GM18517 (cell line): ENCODE data around the gene NFYC.

ENCODE experiments used
- ATAC-seq: cut with Tn5 transposase; IDR thresholded peaks from one replicate; pipeline ENCODE4 v1.9.1; 2021; ENCODE audit warnings: mild to moderate bottlenecking, moderate library complexity; ENCODE audit not compliant: unreplicated experiment

Gene NFYC

GRCh38 chr1:40734882-40735628 lies 43.6 kb downstream of the NFYC start:
- ATAC-seq, result no peak

- ATAC-seq, result no peak
Observed at GRCh38 chr1:40736085-40736531, 44.6 kb downstream of the NFYC start.

GRCh38 chr1:40738831-40739230 lies 47.3 kb downstream of the NFYC start:
- ATAC-seq, result no peak

- no peak for ATAC-seq
Observed at GRCh38 chr1:40739455-40740008, 48.0 kb downstream of the NFYC start.

GRCh38 chr1:40740039-40740996 lies 48.8 kb downstream of the NFYC start:
- ATAC-seq, result no peak

- no peak for ATAC-seq
Observed at GRCh38 chr1:40740997-40741736, 49.7 kb downstream of the NFYC start.

GRCh38 chr1:40742363-40743061 lies 51.0 kb downstream of the NFYC start:
- no peak for ATAC-seq

- no peak for ATAC-seq
Observed at GRCh38 chr1:40743452-40743851, 51.9 kb downstream of the NFYC start.

- ATAC-seq, result no peak
Observed at GRCh38 chr1:40743860-40744259, 52.4 kb downstream of the NFYC start.

GRCh38 chr1:40745176-40745575 lies 53.7 kb downstream of the NFYC start:
- no peak for ATAC-seq

GRCh38 chr1:40746344-40747090 lies 55.0 kb downstream of the NFYC start:
- no peak for ATAC-seq

- no peak for ATAC-seq
Observed at GRCh38 chr1:40748841-40749718, 57.6 kb downstream of the NFYC start.

- no peak for ATAC-seq
Observed at GRCh38 chr1:40749817-40750216, 58.3 kb downstream of the NFYC start.

- no peak for ATAC-seq
Observed at GRCh38 chr1:40750451-40750908, 59.0 kb downstream of the NFYC start.

- no peak for ATAC-seq
Observed at GRCh38 chr1:40751802-40752201, 60.3 kb downstream of the NFYC start.

- ATAC-seq, result no peak
Observed at GRCh38 chr1:40753142-40753882, 61.8 kb downstream of the NFYC start.

- ATAC-seq, result no peak
Observed at GRCh38 chr1:40754201-40754600, 62.7 kb downstream of the NFYC start.

- no peak for ATAC-seq
Observed at GRCh38 chr1:40755067-40755466, 63.6 kb downstream of the NFYC start.
